Measurements from ENCODE around the gene STPG1. TPM values are rescaled to one million over a fixed set of nuclear protein-coding genes. Genes with fewer than 3 reads are reported as not detected.

The STPG1 gene
- total RNA-seq, 1 experiment from 2014 or later = 14.9 TPM

- peak; percentile 72 for ATAC-seq
- Histone ChIP-seq H3K27ac (ENCODE audit: low read length) (peak overlapping the region; percentile 100), H3K79me2 (ENCODE audit: low read length) (no peaks in the 10 kb centered on the region), H3K27me3 (ENCODE audit: low read length) (no peaks in the 10 kb centered on the region), H2AFZ (ENCODE audit: low read length) (no peak overlapping the region), H3K36me3 (ENCODE audit: low read depth, low read length) (no peaks in the 10 kb centered on the region), H3K4me2 (ENCODE audit: low read length) (peak overlapping the region; percentile 83), H3K4me3 (ENCODE audit: low read length) (peak overlapping the region; percentile 38; the same call in 1 of the 2 replicates), H3K4me1 (ENCODE audit: insufficient read depth, low read length) (peaks cover 42% of the 10 kb centered on the region), H3K9me2 (replicated peaks; ENCODE audit: low read length) (no peaks in the 10 kb centered on the region), H3K9ac (ENCODE audit: low read length) (peak overlapping the region; percentile 93), H4K20me1 (ENCODE audit: low read length) (no peaks in the 10 kb centered on the region), H3K9me3 (ENCODE audit: low read length) (no peaks in the 10 kb centered on the region), H3F3A (ENCODE audit: low read length, unreplicated experiment) (peaks cover 4% of the 10 kb centered on the region)
- no TSS peak for BruUV-seq (replicated peaks)
- ChIA-PET CTCF (interaction anchor here (0.7 to 1.7 kb wide), 2 partner anchors 9 to 163 kb away, joined by 4 to 12 read pairs; no protein-coding TSS in a partner anchor), POLR2A (ENCODE audit: unreplicated experiment) (interaction anchor here (1.0 kb wide), 1 partner anchor 70 kb away, joined by 3 read pairs; no protein-coding TSS in a partner anchor)
- TF ChIP-seq EZH2 (IDR thresholded peaks at IDR 0.05; ENCODE audit: low read length, unreplicated experiment) (no peak), EZH2phosphoT487 (IDR thresholded peaks at IDR 0.05; ENCODE audit: borderline replicate concordance, low read length) (no peak), CTCF (conservative IDR thresholded peaks at IDR 0.05; ENCODE audit: low read depth, low read length) (no peak)
- peak; percentile 76 for DNase-seq
- intact Hi-C loops (cut with micrococcal nuclease) = no loop called here
Observed at GRCh38 chr1:24364605-24364974, 49.0 kb downstream of the STPG1 start.

GRCh38 chr1:24363994-24364393 lies 49.6 kb downstream of the STPG1 start:
- intact Hi-C loops (cut with micrococcal nuclease) = no loop called here
- no TSS peak for BruUV-seq (replicated peaks)
- TF ChIP-seq EZH2 (IDR thresholded peaks at IDR 0.05; ENCODE audit: low read length, unreplicated experiment) (no peak), EZH2phosphoT487 (IDR thresholded peaks at IDR 0.05; ENCODE audit: borderline replicate concordance, low read length) (no peak), CTCF (conservative IDR thresholded peaks at IDR 0.05; ENCODE audit: low read depth, low read length) (no peak)
- POLR2A ChIA-PET (ENCODE audit: unreplicated experiment) = interaction anchor here (1.0 kb wide), 1 partner anchor 69 kb away, joined by 3 read pairs; no protein-coding TSS in a partner anchor
- no peaks in the 10 kb centered on the region for H3K9me3 ChIP-seq (ENCODE audit: low read length)
- peak overlapping the region; percentile 93 for H3K9ac ChIP-seq (ENCODE audit: low read length)
- CTCF ChIA-PET = interaction anchor here (1.7 kb wide), 1 partner anchor 162 kb away, joined by 12 read pairs; no protein-coding TSS in a partner anchor
- no peak for DNase-seq
- peak overlapping the region; percentile 100 for H3K27ac ChIP-seq (ENCODE audit: low read length)
- no peak for ATAC-seq
- no peaks in the 10 kb centered on the region for H4K20me1 ChIP-seq (ENCODE audit: low read length)
- H3K4me1 ChIP-seq (ENCODE audit: insufficient read depth, low read length) = peaks cover 42% of the 10 kb centered on the region
- no peaks in the 10 kb centered on the region for H3K36me3 ChIP-seq (ENCODE audit: low read depth, low read length)
- H3K4me2 ChIP-seq (ENCODE audit: low read length) = peak overlapping the region; percentile 83
- H3K27me3 ChIP-seq (ENCODE audit: low read length) = no peaks in the 10 kb centered on the region
- H3K79me2 ChIP-seq (ENCODE audit: low read length) = no peaks in the 10 kb centered on the region
- H3F3A ChIP-seq (ENCODE audit: low read length, unreplicated experiment) = peaks cover 4% of the 10 kb centered on the region
- no peak overlapping the region for H3K4me3 ChIP-seq (ENCODE audit: low read length)
- H2AFZ ChIP-seq (ENCODE audit: low read length) = no peak overlapping the region
- H3K9me2 ChIP-seq (replicated peaks; ENCODE audit: low read length) = no peaks in the 10 kb centered on the region

GRCh38 chr1:24362982-24363614 lies 50.5 kb downstream of the STPG1 start:
- H3K4me1 ChIP-seq (ENCODE audit: insufficient read depth, low read length) = peaks cover 38% of the 10 kb centered on the region
- H3K4me2 ChIP-seq (ENCODE audit: low read length) = no peak overlapping the region
- no peak for TF ChIP-seq CTCF (conservative IDR thresholded peaks at IDR 0.05; ENCODE audit: low read depth, low read length)
- TF ChIP-seq EZH2 (IDR thresholded peaks at IDR 0.05; ENCODE audit: low read length, unreplicated experiment) = no peak
- TF ChIP-seq EZH2phosphoT487 (IDR thresholded peaks at IDR 0.05; ENCODE audit: borderline replicate concordance, low read length) = no peak
- intact Hi-C loops (cut with micrococcal nuclease) = no loop called here
- no peak overlapping the region for H3K9ac ChIP-seq (ENCODE audit: low read length)
- H3K9me3 ChIP-seq (ENCODE audit: low read length) = no peaks in the 10 kb centered on the region
- H3K9me2 ChIP-seq (replicated peaks; ENCODE audit: low read length) = no peaks in the 10 kb centered on the region
- H3F3A ChIP-seq (ENCODE audit: low read length, unreplicated experiment) = peaks cover 4% of the 10 kb centered on the region
- no peaks in the 10 kb centered on the region for H3K79me2 ChIP-seq (ENCODE audit: low read length)
- H3K27me3 ChIP-seq (ENCODE audit: low read length) = no peaks in the 10 kb centered on the region
- DNase-seq (peak; percentile 76), ATAC-seq (peak; percentile 51)
- no peak overlapping the region for H3K4me3 ChIP-seq (ENCODE audit: low read length)
- no peaks in the 10 kb centered on the region for H4K20me1 ChIP-seq (ENCODE audit: low read length)
- H3K27ac ChIP-seq (ENCODE audit: low read length) = peak overlapping the region; percentile 35
- H3K36me3 ChIP-seq (ENCODE audit: low read depth, low read length) = no peaks in the 10 kb centered on the region
- ChIA-PET CTCF (interaction anchor here (1.0 kb wide), 1 partner anchor 29 kb away, joined by 3 read pairs; no protein-coding TSS in a partner anchor), POLR2A (ENCODE audit: unreplicated experiment) (no interaction called here)
- no peak overlapping the region for H2AFZ ChIP-seq (ENCODE audit: low read length)
- no TSS peak for BruUV-seq (replicated peaks)
